Bronchial epithelial cell (primary cell): Measurements from ENCODE around the gene PML. TPM values are rescaled to one million over a fixed set of nuclear protein-coding genes. Genes with fewer than 3 reads are reported as not detected.
A peak's percentile ranks its signal among the peaks of the same experiment; 100 is the strongest.

Experiments
- DNase-seq: peaks from one replicate; pipeline ENCODE4 v3.0.0-alpha.2; 2010; ENCODE audit warnings: low read depth
- FAIRE-seq: peaks from 2 replicates; lab custom pipeline; 2011; peaks lifted over from hg19 to GRCh38; lab: Jason Lieb, UNC
- H3K27me3 ChIP-seq: 2 replicates; pipeline ENCODE4 v1.5.1; 2011; ENCODE audit warnings: low read length; ENCODE audit not compliant: control insufficient read depth, insufficient read depth
- H3K36me3 ChIP-seq: 2 replicates; pipeline ENCODE4 v1.5.1; 2011; ENCODE audit warnings: low read length; ENCODE audit not compliant: control insufficient read depth, insufficient read depth
- H3K4me3 ChIP-seq: 2 replicates; pipeline ENCODE4 v1.5.1; 2011; ENCODE audit warnings: mild to moderate bottlenecking, low read depth, low read length, control low read depth
- total RNA-seq: library from RNA; depleted of rRNA; stranded (reverse); fragments of >200 nt; gene quantifications from 2 replicates; pipeline ENCODE4 v1.2.1, GENCODE V29; 2014
- TF ChIP-seq, protein P1 (sequence below): IDR thresholded peaks from 2 replicates; pipeline ENCODE4 v1.5.1; 2011; ENCODE audit warnings: mild to moderate bottlenecking, moderate library complexity, low read length, control low read depth, inconsistent platforms; ENCODE audit not compliant: insufficient read depth, severe bottlenecking

PML gene
- total RNA-seq, 1 donor from 2014 or later, result 7.6 TPM

DNA sequence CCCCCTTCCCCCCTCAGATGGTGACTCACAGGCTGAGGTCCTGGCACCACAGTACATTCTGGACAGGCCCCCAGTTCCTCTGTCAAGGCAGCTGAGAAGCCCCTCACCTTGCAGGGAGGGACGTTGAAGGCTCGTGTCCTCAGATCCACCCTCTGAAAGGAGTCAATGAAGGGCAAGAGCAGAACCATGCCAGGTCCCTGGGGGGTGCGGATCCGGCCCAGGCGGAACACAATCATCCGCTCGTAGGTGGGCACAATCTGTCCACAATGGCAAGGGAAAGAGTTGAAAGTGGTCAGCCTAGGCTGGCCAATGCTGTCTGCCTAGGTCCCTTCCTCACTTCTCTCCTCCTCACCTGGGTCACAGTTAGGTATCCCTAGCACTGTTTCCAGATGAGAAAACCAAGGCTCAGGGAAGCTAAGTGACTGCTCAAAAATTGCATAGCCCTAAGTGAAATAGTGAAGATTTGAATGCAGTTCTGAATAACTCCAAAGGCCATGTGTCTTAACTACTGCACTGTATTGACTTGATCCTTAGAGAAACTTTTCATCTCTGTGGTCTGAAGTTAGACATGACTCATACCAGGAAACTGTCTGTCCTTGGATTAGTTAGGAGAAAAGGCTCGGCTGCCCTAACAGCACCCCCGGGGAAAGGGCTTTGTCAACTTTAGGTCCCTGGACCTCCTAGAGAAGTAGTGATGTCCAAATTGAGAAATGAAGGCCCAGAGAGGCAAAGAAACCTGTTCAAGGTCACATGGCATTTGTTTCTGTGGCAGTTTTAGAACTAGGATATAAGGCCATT is 5.3 kb upstream of the PML start:
- TF ChIP-seq, protein P1, sequence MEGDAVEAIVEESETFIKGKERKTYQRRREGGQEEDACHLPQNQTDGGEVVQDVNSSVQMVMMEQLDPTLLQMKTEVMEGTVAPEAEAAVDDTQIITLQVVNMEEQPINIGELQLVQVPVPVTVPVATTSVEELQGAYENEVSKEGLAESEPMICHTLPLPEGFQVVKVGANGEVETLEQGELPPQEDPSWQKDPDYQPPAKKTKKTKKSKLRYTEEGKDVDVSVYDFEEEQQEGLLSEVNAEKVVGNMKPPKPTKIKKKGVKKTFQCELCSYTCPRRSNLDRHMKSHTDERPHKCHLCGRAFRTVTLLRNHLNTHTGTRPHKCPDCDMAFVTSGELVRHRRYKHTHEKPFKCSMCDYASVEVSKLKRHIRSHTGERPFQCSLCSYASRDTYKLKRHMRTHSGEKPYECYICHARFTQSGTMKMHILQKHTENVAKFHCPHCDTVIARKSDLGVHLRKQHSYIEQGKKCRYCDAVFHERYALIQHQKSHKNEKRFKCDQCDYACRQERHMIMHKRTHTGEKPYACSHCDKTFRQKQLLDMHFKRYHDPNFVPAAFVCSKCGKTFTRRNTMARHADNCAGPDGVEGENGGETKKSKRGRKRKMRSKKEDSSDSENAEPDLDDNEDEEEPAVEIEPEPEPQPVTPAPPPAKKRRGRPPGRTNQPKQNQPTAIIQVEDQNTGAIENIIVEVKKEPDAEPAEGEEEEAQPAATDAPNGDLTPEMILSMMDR, result no peak
- peak; percentile 89 for DNase-seq
- peaks cover 1% of the 10 kb centered on the region for H3K36me3 ChIP-seq
- no peaks in the 10 kb centered on the region for H3K27me3 ChIP-seq
- H3K4me3 ChIP-seq, result no peak overlapping the region
- no peak for FAIRE-seq

DNA sequence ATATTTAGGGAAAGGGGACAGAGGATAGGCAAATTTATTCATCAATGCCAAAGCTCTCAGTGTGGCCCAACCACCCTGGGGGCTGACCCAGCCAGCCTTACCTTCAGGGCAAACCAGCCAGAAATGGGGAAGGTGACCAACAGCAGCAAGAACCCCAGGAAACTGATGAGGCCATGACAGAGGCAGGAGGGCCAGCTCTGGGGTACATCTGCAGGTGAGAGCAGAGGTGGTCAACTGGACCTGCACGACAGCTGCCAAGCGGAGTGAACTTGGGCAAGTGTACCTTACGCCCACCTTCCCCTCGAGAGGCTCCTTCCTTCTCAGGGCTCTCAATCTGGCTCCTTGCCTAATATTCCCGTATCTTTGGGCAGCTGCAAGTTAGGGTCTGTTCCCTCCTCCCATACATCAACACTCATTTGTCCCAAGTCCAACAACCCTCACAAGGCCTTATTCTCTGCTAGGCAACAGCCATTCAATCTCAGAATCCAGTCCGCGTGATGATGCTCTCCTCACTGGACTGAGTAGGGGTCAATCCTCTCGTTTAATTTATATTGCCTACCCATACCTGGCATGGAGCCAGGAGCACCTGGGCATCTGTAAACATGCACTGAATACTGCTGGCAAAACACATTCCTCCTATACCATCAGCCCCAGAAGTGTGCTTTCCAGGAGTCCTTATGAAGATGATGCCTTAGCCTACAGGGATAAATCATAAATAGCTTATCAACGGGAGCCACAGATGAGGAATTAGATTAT is 4.1 kb upstream of the PML start:
- DNase-seq (no peak), FAIRE-seq (no peak)
- Histone ChIP-seq H3K36me3 (no peaks in the 10 kb centered on the region), H3K27me3 (no peaks in the 10 kb centered on the region), H3K4me3 (no peak overlapping the region)
- TF ChIP-seq, protein P1, result no peak

DNA sequence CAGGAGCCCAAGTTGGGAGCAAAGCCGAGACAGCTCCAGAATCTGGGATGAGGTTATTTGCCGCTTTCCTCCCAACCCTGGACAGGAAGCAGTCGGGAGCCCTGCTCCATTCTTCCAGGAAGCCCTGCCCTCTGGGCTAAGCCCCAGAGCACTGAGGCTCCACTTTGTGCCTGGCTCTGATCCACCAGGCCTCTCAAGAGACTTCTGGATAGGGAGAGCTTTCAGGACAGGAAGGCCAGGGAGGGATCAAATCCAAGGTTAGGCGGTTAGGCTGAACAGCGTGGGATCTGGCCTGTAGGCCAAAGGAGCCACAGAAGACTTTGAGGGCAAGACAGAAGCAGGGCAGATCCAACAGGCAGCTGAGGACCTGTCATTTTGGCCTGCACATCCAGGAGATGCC is 3.3 kb upstream of the PML start:
- TF ChIP-seq, protein P1, result no peak
- no peaks in the 10 kb centered on the region for H3K27me3 ChIP-seq
- H3K36me3 ChIP-seq, result no peaks in the 10 kb centered on the region
- DNase-seq, result no peak
- no peak for FAIRE-seq
- H3K4me3 ChIP-seq, result peak overlapping the region; percentile 60

DNA sequence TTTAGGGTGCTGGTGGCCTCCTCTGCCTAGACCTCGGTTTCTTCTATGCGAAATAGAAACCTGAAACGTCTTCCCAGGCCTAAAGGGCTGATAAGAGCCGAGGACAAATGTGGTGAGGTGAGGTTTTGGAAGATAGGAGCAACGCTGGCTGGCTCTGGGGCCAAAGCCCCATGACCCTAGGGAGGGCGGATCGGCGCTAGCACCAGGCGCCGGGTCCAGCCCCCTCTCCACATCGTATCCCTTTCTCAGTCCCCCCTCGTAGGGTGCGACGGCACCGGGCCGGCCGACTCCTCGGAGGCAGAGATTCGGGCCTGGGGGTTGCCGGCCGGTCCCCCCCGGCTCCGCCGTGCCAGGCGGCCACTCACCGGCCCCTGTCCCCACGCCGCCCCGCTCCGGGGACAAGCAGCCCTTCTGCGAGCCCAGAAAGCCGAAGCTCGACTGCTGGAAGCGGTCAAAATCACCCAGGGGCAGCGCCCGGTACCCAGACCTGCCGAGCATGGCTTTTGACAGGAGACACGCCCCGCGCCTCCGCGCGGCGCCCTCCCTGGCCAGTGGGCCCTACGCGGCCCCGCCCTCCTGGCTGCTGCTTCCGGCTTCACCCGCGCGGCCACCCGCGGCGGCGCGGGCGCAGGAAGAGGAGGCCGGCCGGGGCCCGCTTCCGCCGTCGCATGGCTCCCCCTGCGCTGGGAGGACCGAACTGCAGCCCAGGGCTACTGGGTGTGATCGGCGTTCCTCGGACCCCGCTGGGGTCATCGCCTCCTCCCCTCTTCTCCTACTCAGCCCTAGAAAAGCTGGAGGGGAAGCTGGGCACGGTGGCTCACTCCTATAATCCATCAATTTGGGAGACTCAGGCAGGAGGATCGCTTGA is 2.6 kb upstream of the PML start, which contains the start of gene STOML1:
Gene STOML1 (minus strand): TSS at position 570 of the 868 bp plus-strand sequence. CDS start 72 bp downstream, at position 498.
- peak within 1 kb of the TSS; percentile 60 for H3K4me3 ChIP-seq
- TF ChIP-seq, protein P1, result peak; percentile 89
- peak; percentile 79 for DNase-seq
- H3K27me3 ChIP-seq, result no peaks in the 10 kb centered on the region
- no peaks in the 10 kb centered on the region for H3K36me3 ChIP-seq
- no peak for FAIRE-seq

DNA sequence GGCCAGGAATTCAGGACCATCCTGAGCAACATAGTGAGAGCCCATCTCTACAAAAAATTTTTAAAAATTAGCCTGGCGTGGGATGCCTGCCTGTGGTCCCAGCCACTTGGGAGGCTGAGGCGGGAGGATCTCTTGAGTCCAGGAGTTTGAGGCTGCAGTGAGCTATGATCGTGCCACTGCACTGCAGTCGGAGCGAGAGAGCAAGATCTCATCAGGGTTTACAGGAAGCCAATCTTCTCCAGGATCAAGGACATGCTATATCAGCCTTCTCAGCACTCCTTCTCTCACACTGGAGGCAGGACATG is 2.0 kb upstream of the PML start:
- TF ChIP-seq, protein P1, result no peak
- Histone ChIP-seq H3K36me3 (no peaks in the 10 kb centered on the region), H3K4me3 (no peak overlapping the region), H3K27me3 (no peaks in the 10 kb centered on the region)
- DNase-seq, result no peak
- FAIRE-seq, result no peak
